B cell (primary cell): Measurements from ENCODE around the gene MBD1. TPM values are rescaled to one million over a fixed set of nuclear protein-coding genes. Genes with fewer than 3 reads are reported as not detected.

Experiments
- ATAC-seq: fragments of 200-7000 bp; cut with Tn5 transposase; one replicate; pipeline ENCODE4 v1.10.0; 2021; ENCODE audit warnings: low read depth, mild to moderate bottlenecking, moderate number of reproducible peaks, moderate library complexity
- CTCF ChIA-PET: fragments of 350-600 bp; sonication (Branson Sonifier 250); formaldehyde crosslinking; loops from one replicate; lab custom pipeline; 2021; ENCODE audit warnings: antibody characterized with exemption, inconsistent platforms; lab: Charles Lee
- POLR2A ChIA-PET: fragments of 350-600 bp; sonication (Branson Sonifier 250); formaldehyde crosslinking; loops from one replicate; lab custom pipeline; 2021; ENCODE audit warnings: antibody characterized with exemption; lab: Charles Lee
- DNase-seq: peaks from one replicate; pipeline ENCODE4 v3.0.0; 2013
- H2AFZ ChIP-seq: 2 replicates; pipeline ENCODE4 v1.6.1; 2012; ENCODE audit warnings: mild to moderate bottlenecking, low read depth, low read length; ENCODE audit not compliant: insufficient read depth, poor library complexity, severe bottlenecking
- H3K27ac ChIP-seq, 2 donors: 1 replicate in 1 of 2; 2 replicates in 1 of 2; pipeline ENCODE4 v1.5.1; 2012 to 2013; ENCODE audit warnings: low read length in 2 of 2, mild to moderate bottlenecking in 2 of 2, moderate library complexity in 1 of 2
- H3K27me3 ChIP-seq, 4 experiments: fragments of 200-600 bp in 1 of 4; sonication (generic) in 1 of 4; replicated peaks in 1 of 4; 1 replicate in 2 of 4; 2 replicates in 2 of 4; pipeline versions ENCODE4 v1.6.1 to v1.7.0; 2013 to 2016; ENCODE audit warnings: low read length in 3 of 4, mild to moderate bottlenecking in 2 of 4, mixed read lengths in 1 of 4, moderate library complexity in 1 of 4; ENCODE audit not compliant: insufficient read depth in 4 of 4, control insufficient read depth in 3 of 4; ENCODE audit errors: control extremely low read depth in 1 of 4
- H3K36me3 ChIP-seq, 2 experiments: replicated peaks in 1 of 2; 1 replicate in 1 of 2; 2 replicates in 1 of 2; pipeline versions ENCODE4 v1.6.1 to v1.7.1; 2013; ENCODE audit warnings: low read length in 1 of 2; ENCODE audit not compliant: insufficient read depth in 2 of 2, control insufficient read depth in 1 of 2; ENCODE audit errors: control extremely low read depth in 1 of 2, extremely low read depth in 1 of 2
- H3K4me1 ChIP-seq, 2 donors: fragments of 200-600 bp in 1 of 2; sonication (generic) in 1 of 2; 1 replicate in 1 of 2; 2 replicates in 1 of 2; pipeline versions ENCODE4 v1.5.1 to v1.6.1; 2013 to 2017; ENCODE audit warnings: low read length in 2 of 2; ENCODE audit not compliant: control insufficient read depth in 2 of 2, insufficient read depth in 2 of 2
- H3K4me2 ChIP-seq: replicated peaks from 2 replicates; pipeline ENCODE3; 2012; ENCODE audit warnings: mild to moderate bottlenecking, low read depth, low read length; ENCODE audit not compliant: poor library complexity, severe bottlenecking
- H3K4me3 ChIP-seq, 5 experiments: fragments of 200-600 bp in 1 of 5; sonication (generic) in 1 of 5; 1 replicate in 3 of 5; 2 replicates in 2 of 5; pipeline versions ENCODE4 v1.5.1 to v1.7.0; 2011 to 2016; ENCODE audit warnings: low read length in 4 of 5, mild to moderate bottlenecking in 4 of 5, low read depth in 2 of 5, control low read depth in 1 of 5, moderate library complexity in 1 of 5; ENCODE audit not compliant: insufficient read depth in 1 of 5; ENCODE audit errors: control extremely low read depth in 1 of 5, extremely low read depth in 1 of 5
- H3K79me2 ChIP-seq: fragments of 200-600 bp; sonication (generic); one replicate; pipeline ENCODE4 v1.6.0; 2016; ENCODE audit warnings: low read length; ENCODE audit not compliant: control insufficient read depth, insufficient read depth
- H3K9ac ChIP-seq: fragments of 200-600 bp; sonication (generic); 2 replicates; pipeline ENCODE4 v1.6.1; 2017; ENCODE audit warnings: mild to moderate bottlenecking, low read length, moderate library complexity
- H3K9me3 ChIP-seq, 3 donors: one replicate each; pipeline versions ENCODE4 v1.6.1 to v1.7.1; 2013; ENCODE audit warnings: low read length in 2 of 3; ENCODE audit not compliant: control insufficient read depth in 2 of 3, insufficient read depth in 1 of 3; ENCODE audit errors: control extremely low read depth in 1 of 3
- H4K20me1 ChIP-seq: 2 replicates; pipeline ENCODE4 v1.6.0; 2012; ENCODE audit warnings: mild to moderate bottlenecking, low read length; ENCODE audit not compliant: insufficient read depth, control insufficient read depth, poor library complexity, severe bottlenecking
- H3K27ac Mint-ChIP-seq: one replicate; pipeline ENCODE4 v1.8.0; 2021; ENCODE audit warnings: mixed read lengths
- H3K27me3 Mint-ChIP-seq: one replicate; pipeline ENCODE4 v1.8.0; 2021; ENCODE audit warnings: mixed read lengths
- H3K4me1 Mint-ChIP-seq: one replicate; pipeline ENCODE4 v1.8.0; 2021; ENCODE audit warnings: mixed read lengths
- H3K4me3 Mint-ChIP-seq: one replicate; pipeline ENCODE4 v1.8.0; 2021; ENCODE audit warnings: mixed read lengths
- H3K9me3 Mint-ChIP-seq: one replicate; pipeline ENCODE4 v1.8.0; 2022; ENCODE audit warnings: mixed read lengths; ENCODE audit not compliant: insufficient read depth
- CTCF ChIP-seq: fragments of 200-600 bp; IDR thresholded peaks from one replicate; pipeline ENCODE4 v1.8.0; 2022; ENCODE audit warnings: antibody characterized with exemption, mild to moderate bottlenecking
- EZH2 ChIP-seq: IDR thresholded peaks from 2 replicates; pipeline ENCODE4 v1.6.1; 2012; ENCODE audit warnings: borderline replicate concordance, low read depth, mild to moderate bottlenecking, moderate library complexity, low read length; ENCODE audit not compliant: insufficient read depth, poor library complexity, severe bottlenecking
- WGBS: methylation state at CpG from one replicate; pipeline ENCODE4 v1.1.5; 2013; ENCODE audit warnings: missing lambda C conversion rate; ENCODE audit not compliant: insufficient coverage; 5-methylcytosine and 5-hydroxymethylcytosine counted together
- intact Hi-C: fragments of 100-400 bp; cut with micrococcal nuclease; formaldehyde crosslinking; loops from one replicate; pipeline ENCODE4 v1.10.0; 2022
- polyA plus RNA-seq: library from polyadenylated mRNA; depleted of rRNA; stranded (reverse); fragments of >200 nt; gene quantifications from 2 replicates; pipeline ENCODE4 v1.2.3, GENCODE V29; 2012
- total RNA-seq, 2 donors: library from RNA; stranded (reverse); fragments of 120-200 nt in 1 of 2; gene quantifications; 1 replicate in 1 of 2; 2 replicates in 1 of 2; pipeline versions ENCODE4 v1.2.3 to v1.2.4, GENCODE V29; 2013 to 2022

The MBD1 gene
- total and polyA plus RNA-seq, 2 donors (not counting 1 experiment from before 2014, with no cell fraction given), result 120 to 135 TPM

- Histone ChIP-seq H3K27me3 (peaks cover 0 to 5% (median 0%) of the 10 kb centered on the region in 4 experiments), H3K9me3 (no peaks in the 10 kb centered on the region), H3K4me2 (no peak overlapping the region), H3K79me2 (no peaks in the 10 kb centered on the region), H3K36me3 (no peaks in the 10 kb centered on the region), H3K4me1 (peaks cover 37 to 38% of the 10 kb centered on the region in 2 donors), H3K27ac (no peak overlapping the region), H3K4me3 (no peak overlapping the region), H3K9ac (no peak overlapping the region), H4K20me1 (no peaks in the 10 kb centered on the region), H2AFZ (no peak overlapping the region)
- Mint-ChIP-seq H3K27ac (no peak overlapping the region), H3K4me1 (peaks cover 43% of the 10 kb centered on the region), H3K27me3 (peaks cover 8% of the 10 kb centered on the region), H3K4me3 (no peak overlapping the region), H3K9me3 (no peaks in the 10 kb centered on the region)
- ChIA-PET POLR2A (no interaction called here), CTCF (no interaction called here)
- DNase-seq, result no peak
- intact Hi-C loops, result no loop called here
- no peak for TF ChIP-seq CTCF
- TF ChIP-seq EZH2, result no peak
- no peak for ATAC-seq
Measured at GRCh38 chr18:50330176-50330575, 48.9 kb upstream of the MBD1 start.

GRCh38 chr18:50327983-50328382, 46.7 kb upstream of the MBD1 start:
- Histone ChIP-seq H3K4me2 (no peak overlapping the region), H3K9me3 (no peaks in the 10 kb centered on the region), H3K27me3 (peaks cover 0 to 5% (median 0%) of the 10 kb centered on the region in 4 experiments), H3K4me1 (peaks cover 15 to 16% of the 10 kb centered on the region in 2 donors), H3K9ac (no peak overlapping the region), H4K20me1 (no peaks in the 10 kb centered on the region), H3K79me2 (no peaks in the 10 kb centered on the region), H3K36me3 (no peaks in the 10 kb centered on the region), H3K27ac (no peak overlapping the region), H3K4me3 (no peak overlapping the region), H2AFZ (no peak overlapping the region)
- Mint-ChIP-seq H3K4me1 (peaks cover 23% of the 10 kb centered on the region), H3K27me3 (peaks cover 8% of the 10 kb centered on the region), H3K9me3 (no peaks in the 10 kb centered on the region), H3K27ac (no peak overlapping the region), H3K4me3 (no peak overlapping the region)
- intact Hi-C loops, result no loop called here
- TF ChIP-seq CTCF, result no peak
- no peak for TF ChIP-seq EZH2
- ChIA-PET CTCF (no interaction called here), POLR2A (no interaction called here)
- WGBS, result 60% methylated on average over 1 of the region's 3 CpGs
- no peak for ATAC-seq
- no peak for DNase-seq
